ENCODE data around the gene LMAN2. TPM values are rescaled to one million over a fixed set of nuclear protein-coding genes. Genes with fewer than 3 reads are reported as not detected.

Gene LMAN2
- total RNA-seq, 4 donors from 2014 or later, result 309 to 465 (median 383) TPM

GRCh38 chr5:177386542-177386941 lies 35.1 kb upstream of the LMAN2 start:
- intact Hi-C loops (cut with DNase I), result no loop called here
- H3K4me1 ChIP-seq, result peaks cover 3 to 20% of the 10 kb centered on the region in 2 donors
- H3K36me3 ChIP-seq, result no peaks in the 10 kb centered on the region
- no peaks in the 10 kb centered on the region for H3K9me3 ChIP-seq
- no peak overlapping the region for H3K4me3 ChIP-seq (replicated peaks in 1 of 3)
- no peak overlapping the region for H3K27ac ChIP-seq
- TF ChIP-seq, protein P1, sequence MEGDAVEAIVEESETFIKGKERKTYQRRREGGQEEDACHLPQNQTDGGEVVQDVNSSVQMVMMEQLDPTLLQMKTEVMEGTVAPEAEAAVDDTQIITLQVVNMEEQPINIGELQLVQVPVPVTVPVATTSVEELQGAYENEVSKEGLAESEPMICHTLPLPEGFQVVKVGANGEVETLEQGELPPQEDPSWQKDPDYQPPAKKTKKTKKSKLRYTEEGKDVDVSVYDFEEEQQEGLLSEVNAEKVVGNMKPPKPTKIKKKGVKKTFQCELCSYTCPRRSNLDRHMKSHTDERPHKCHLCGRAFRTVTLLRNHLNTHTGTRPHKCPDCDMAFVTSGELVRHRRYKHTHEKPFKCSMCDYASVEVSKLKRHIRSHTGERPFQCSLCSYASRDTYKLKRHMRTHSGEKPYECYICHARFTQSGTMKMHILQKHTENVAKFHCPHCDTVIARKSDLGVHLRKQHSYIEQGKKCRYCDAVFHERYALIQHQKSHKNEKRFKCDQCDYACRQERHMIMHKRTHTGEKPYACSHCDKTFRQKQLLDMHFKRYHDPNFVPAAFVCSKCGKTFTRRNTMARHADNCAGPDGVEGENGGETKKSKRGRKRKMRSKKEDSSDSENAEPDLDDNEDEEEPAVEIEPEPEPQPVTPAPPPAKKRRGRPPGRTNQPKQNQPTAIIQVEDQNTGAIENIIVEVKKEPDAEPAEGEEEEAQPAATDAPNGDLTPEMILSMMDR (IDR thresholded peaks at IDR 0.05), result no peak
- TF ChIP-seq POLR2A (IDR thresholded peaks at IDR 0.05), result no peak
- no peak for DNase-seq
- 90 to 91% methylated on average over 6 to 8 of the region's 8 CpGs for WGBS, 2 donors
- no peaks in the 10 kb centered on the region for H3K27me3 ChIP-seq

- TF ChIP-seq, protein P1 (IDR thresholded peaks at IDR 0.05), result no peak
- no peak for TF ChIP-seq POLR2A (IDR thresholded peaks at IDR 0.05)
- Histone ChIP-seq H3K27me3 (no peaks in the 10 kb centered on the region), H3K4me3 (replicated peaks in 1 of 3) (no peak overlapping the region), H3K4me1 (peaks cover 3 to 20% of the 10 kb centered on the region in 2 donors), H3K9me3 (no peaks in the 10 kb centered on the region), H3K36me3 (no peaks in the 10 kb centered on the region), H3K27ac (no peak overlapping the region)
- WGBS, 2 donors, result 76 to 85% methylated on average over 5 to 11 of the region's 11 CpGs
- no peak for DNase-seq
- intact Hi-C loops (cut with DNase I), result no loop called here
Observed at GRCh38 chr5:177385720-177386119, 34.3 kb upstream of the LMAN2 start.

DNA sequence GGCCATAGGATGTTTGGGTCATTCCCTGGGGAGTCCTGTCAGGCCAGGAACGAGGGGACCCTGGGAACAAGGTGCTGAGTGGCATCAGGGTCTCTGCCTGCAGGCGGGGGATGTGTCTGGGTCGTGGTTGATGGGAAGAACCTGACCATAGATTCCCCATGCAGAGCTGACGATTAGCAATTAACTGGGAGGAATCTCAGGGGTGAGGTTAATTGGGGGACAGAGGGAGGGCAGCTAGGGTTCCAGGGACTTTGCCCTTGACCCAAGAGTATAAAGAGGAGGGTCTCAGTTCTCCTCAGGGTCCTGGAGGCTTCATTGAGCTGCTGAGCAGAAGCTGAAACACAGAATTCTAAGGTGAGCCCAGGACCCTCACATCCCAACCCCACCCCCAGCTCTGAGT lies 32.7 kb upstream of the LMAN2 start, which contains the start of gene SLC34A1:
TSS of gene SLC34A1 (plus strand) at position 301 of the 400 bp plus-strand sequence. CDS start 1,308 bp downstream, outside the sequence.
- WGBS, 2 donors, result 58 to 76% methylated on average over 4 of the region's 4 CpGs
- H3K4me1 ChIP-seq, result peaks cover 3 to 10% of the 10 kb centered on the region in 2 donors
- TF ChIP-seq POLR2A (IDR thresholded peaks at IDR 0.05), result no peak
- TF ChIP-seq, protein P1 (IDR thresholded peaks at IDR 0.05), result no peak
- no peaks in the 10 kb centered on the region for H3K27me3 ChIP-seq
- H3K36me3 ChIP-seq, result no peaks in the 10 kb centered on the region
- no peaks in the 10 kb centered on the region for H3K9me3 ChIP-seq
- no peak for DNase-seq
- H3K4me3 ChIP-seq (replicated peaks in 1 of 3), result no peak within 1 kb of the TSS
- intact Hi-C loops (cut with DNase I), result no loop called here
- H3K27ac ChIP-seq, result no peak within 1 kb of the TSS

DNA sequence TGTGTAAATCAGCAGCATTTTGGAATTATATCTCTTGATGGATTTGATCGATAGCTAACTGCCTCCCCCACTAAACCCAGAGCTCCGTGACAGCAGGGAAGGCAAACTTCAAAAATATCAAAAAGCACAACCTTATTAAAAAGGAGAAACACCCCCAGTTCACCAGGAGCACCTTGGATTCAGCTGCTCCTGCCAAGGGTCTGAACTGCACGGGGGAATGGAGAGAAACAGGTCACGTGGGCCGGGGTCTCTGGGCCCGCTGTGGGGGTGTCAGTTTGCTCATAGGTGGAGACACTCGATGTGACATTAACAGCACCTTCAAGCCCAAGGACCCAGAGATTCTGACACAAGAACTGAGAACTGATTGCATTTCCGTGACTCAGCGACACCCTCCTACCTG lies 31.7 kb upstream of the LMAN2 start:
- TF ChIP-seq, protein P1 (IDR thresholded peaks at IDR 0.05), result no peak
- no peak for TF ChIP-seq POLR2A (IDR thresholded peaks at IDR 0.05)
- 89 to 91% methylated on average over 9 of the region's 9 CpGs for WGBS, 2 donors
- H3K9me3 ChIP-seq, result no peaks in the 10 kb centered on the region
- no peaks in the 10 kb centered on the region for H3K27me3 ChIP-seq
- H3K4me3 ChIP-seq (replicated peaks in 1 of 3), result no peak overlapping the region
- DNase-seq, result no peak
- no peak overlapping the region for H3K27ac ChIP-seq
- H3K4me1 ChIP-seq, result peaks cover 0 to under 1% of the 10 kb centered on the region in 2 donors
- intact Hi-C loops (cut with DNase I), result no loop called here
- no peaks in the 10 kb centered on the region for H3K36me3 ChIP-seq

DNA sequence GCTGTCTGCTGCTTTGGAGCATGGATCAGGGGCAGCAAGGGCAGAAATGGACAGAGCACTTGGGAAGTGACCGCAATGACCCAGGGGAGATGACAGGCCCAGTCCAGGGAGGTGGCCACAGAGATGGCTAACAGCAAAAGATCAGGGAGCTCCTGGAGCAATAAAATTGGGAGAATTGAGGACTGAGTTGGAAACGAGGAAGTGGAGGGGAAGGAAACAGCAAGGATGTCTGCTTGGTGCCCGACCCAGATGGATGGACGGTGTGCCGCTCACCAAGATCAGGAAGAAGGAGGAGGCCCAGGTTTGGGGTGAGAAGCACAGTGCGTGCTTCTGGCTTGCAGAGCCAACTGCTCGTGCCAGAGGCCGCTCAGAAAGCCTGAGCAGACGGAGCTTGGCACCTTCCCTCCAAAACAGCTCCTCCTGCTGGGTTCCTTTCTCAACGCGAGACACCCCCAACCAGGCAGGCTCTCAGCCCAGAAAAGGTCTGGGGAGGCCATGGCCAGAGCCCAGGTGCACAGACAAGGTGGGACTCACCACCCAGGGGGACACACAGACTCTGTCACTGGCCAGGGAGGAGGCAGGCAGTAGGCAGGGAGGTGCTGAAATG lies 31.1 kb upstream of the LMAN2 start:
- no peak overlapping the region for H3K4me3 ChIP-seq (replicated peaks in 1 of 3)
- peak in 1 of 2 donors; percentile 14 for DNase-seq
- intact Hi-C loops (cut with DNase I), result no loop called here
- H3K27me3 ChIP-seq, result no peaks in the 10 kb centered on the region
- H3K27ac ChIP-seq, result no peak overlapping the region
- WGBS, 2 donors, result 38 to 55% methylated on average over 11 of the region's 11 CpGs
- H3K4me1 ChIP-seq, result no peaks in the 10 kb centered on the region
- TF ChIP-seq, protein P1 (IDR thresholded peaks at IDR 0.05), result peak in 1 of 6 experiments; percentile 11
- no peak for TF ChIP-seq POLR2A (IDR thresholded peaks at IDR 0.05)
- no peaks in the 10 kb centered on the region for H3K36me3 ChIP-seq
- H3K9me3 ChIP-seq, result no peaks in the 10 kb centered on the region
